ENCODE results near the gene GEMIN8.

Gene GEMIN8

GRCh38 chrX:14010566-14010965 lies 19.1 kb downstream of the GEMIN8 start:
- Histone ChIP-seq H3K27ac (replicated peaks) (no peak overlapping the region), H3K4me3 (replicated peaks; ENCODE audit: insufficient read depth, low read length) (no peak overlapping the region)
- no peak for DNase-seq (ENCODE audit: low read depth in 1 of 2, low spot score in 1 of 2)

GRCh38 chrX:14006540-14006939 lies 23.2 kb downstream of the GEMIN8 start:
- no peak overlapping the region for H3K4me3 ChIP-seq (replicated peaks; ENCODE audit: insufficient read depth, low read length)
- no peak for DNase-seq (ENCODE audit: low read depth in 1 of 2, low spot score in 1 of 2)
- no peak overlapping the region for H3K27ac ChIP-seq (replicated peaks)
- no peaks in the 10 kb centered on the region for H3K27me3 ChIP-seq (ENCODE audit: insufficient read depth, poor library complexity, severe bottlenecking)
- TF ChIP-seq REST (IDR thresholded peaks at IDR 0.05; ENCODE audit: insufficient replicate concordance, low read depth) (no peak), SPI1 (IDR thresholded peaks at IDR 0.05; ENCODE audit: borderline replicate concordance, low read depth) (no peak), POLR2AphosphoS5 (IDR thresholded peaks at IDR 0.05; ENCODE audit: low read depth) (no peak), CTCF (IDR thresholded peaks at IDR 0.05; ENCODE audit: insufficient read depth, low read length) (no peak)

More at GRCh38 chrX:14010566-14010965, 19.1 kb downstream of the GEMIN8 start:
- TF ChIP-seq POLR2AphosphoS5 (IDR thresholded peaks at IDR 0.05; ENCODE audit: low read depth) (no peak), REST (IDR thresholded peaks at IDR 0.05; ENCODE audit: insufficient replicate concordance, low read depth) (no peak), CTCF (IDR thresholded peaks at IDR 0.05; ENCODE audit: insufficient read depth, low read length) (no peak), GABPA (IDR thresholded peaks at IDR 0.05; ENCODE audit: low read depth) (no peak), SPI1 (IDR thresholded peaks at IDR 0.05; ENCODE audit: borderline replicate concordance, low read depth) (no peak)
- H3K27me3 ChIP-seq (ENCODE audit: insufficient read depth, poor library complexity, severe bottlenecking), result no peaks in the 10 kb centered on the region

- no peak overlapping the region for H3K4me3 ChIP-seq (replicated peaks; ENCODE audit: insufficient read depth, low read length)
- TF ChIP-seq SPI1 (IDR thresholded peaks at IDR 0.05; ENCODE audit: borderline replicate concordance, low read depth) (no peak), CTCF (IDR thresholded peaks at IDR 0.05; ENCODE audit: insufficient read depth, low read length) (no peak), REST (IDR thresholded peaks at IDR 0.05; ENCODE audit: insufficient replicate concordance, low read depth) (no peak), POLR2AphosphoS5 (IDR thresholded peaks at IDR 0.05; ENCODE audit: low read depth) (no peak), GABPA (IDR thresholded peaks at IDR 0.05; ENCODE audit: low read depth) (no peak)
- DNase-seq (ENCODE audit: low read depth in 1 of 2, low spot score in 1 of 2), result no peak
- H3K27ac ChIP-seq (replicated peaks), result no peak overlapping the region
- H3K27me3 ChIP-seq (ENCODE audit: insufficient read depth, poor library complexity, severe bottlenecking), result no peaks in the 10 kb centered on the region
Observed at GRCh38 chrX:14003876-14004425, 25.7 kb downstream of the GEMIN8 start.
